NCI-H1417 treated with DMSO at 0.1 percent for 48 hours (cell line): Measurements from ENCODE around the gene GALNT10.

ENCODE experiments used
- DNase-seq: peaks from one replicate; lab custom pipeline; 2025; lab: John Stamatoyannopoulos, UW

Gene GALNT10

DNA sequence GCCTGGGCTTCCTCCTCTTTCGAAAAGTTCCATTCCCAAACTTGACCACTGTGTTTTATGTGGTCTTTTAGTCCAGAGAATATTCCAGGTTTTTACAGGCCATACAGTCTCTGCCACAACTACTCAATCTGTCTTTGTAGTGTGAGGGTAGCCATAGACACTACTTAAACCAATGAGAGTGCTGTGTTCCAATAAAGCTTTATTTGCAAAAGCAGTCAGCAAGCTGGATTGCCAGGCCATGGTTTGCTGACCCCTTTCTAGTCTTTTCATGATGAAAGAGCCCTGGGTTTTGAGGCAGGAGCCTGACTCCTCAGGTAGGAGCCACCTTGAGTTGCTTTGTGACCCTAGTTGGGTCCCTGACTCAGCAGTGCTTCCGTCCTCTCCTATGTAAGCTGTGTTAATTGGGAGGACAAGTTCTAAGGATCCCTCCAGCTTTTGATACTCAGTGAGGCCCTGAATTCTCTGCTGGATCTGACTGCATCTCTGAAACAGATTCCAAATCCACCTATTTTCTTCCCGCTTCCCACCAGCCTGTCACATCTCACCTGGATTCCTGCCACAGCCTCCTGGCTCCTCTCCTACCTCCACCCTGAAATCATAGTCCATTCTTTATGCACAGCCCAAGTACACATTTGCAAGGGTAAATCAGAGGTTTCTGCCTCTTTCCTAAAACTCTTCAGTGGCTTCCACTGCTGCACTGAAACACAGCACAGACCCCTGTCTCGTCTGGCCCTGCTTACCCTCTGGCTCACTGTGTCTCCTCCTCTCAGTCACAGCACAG lies 13.5 kb downstream of the GALNT10 start:
- no peak for DNase-seq

DNA sequence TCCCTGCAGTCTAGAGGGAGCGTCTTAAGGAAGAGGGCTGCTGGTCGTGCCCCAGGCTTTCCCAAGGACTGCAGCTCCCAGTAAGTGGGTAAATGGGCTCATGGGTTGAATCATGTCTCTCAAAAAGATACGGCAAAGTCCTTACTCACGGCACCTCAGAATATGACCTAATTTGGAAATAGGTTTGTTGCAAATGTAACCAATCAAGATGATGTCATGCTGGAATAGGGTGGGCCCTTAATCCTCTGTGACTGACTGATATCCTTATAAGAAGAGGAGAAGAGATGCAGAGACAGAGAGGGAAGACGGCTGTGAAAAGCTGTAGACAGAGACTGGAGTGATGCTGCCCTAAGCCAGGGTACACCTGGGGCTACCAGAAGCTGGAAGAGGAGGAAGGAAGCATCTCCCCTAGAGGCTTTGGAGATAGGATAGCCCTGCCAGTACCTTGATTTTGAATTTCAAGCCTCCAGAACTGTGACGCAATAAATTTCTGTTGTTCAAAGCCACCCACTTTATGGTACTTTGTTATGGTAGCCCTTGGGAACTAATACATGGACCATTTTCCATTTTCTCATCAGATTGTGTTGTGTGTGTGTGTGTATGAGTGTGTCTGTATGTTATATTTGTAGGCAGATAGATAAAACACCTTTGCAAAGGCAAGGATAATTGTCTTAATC lies 15.0 kb downstream of the GALNT10 start:
- DNase-seq, result no peak

DNA sequence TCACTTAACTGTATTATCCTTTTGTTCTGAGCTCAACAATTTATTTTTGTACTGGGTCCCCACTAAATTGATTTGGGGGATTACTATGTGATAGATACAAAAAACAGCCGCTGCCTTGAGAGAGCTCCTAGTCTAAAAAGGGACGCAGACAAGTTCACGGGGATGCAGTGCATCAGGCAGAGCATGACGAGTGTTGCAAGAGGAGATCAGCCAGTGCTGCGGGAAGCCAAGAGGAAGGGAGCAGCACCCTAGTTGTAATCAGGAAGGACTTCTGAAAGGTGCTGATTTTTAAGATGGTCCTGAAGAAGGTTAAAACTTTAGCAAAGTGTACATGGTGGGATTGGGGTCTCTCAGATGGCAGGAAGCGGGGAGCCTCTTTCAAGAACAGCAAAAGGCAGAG lies 15.8 kb downstream of the GALNT10 start:
- DNase-seq, result no peak

DNA sequence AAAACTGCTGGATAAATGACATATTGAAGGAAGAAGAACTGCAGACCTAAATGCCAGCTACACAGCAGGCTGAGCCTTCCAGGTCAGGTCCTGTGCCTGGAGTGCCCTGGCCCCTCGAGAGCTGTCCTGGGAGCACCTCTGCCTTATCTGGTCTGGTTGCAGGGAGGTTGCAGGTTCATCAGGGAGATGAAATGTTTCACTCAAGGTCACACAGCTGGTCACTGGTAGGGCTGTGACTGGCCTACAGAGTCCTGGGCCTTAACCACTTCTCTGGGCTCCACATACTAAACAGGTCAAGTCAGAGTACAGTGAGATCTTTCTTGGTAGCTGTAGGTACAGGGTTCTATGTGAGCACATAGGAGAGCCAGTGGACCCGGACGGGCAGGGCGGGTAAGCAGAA lies 16.7 kb downstream of the GALNT10 start:
- no peak for DNase-seq

DNA sequence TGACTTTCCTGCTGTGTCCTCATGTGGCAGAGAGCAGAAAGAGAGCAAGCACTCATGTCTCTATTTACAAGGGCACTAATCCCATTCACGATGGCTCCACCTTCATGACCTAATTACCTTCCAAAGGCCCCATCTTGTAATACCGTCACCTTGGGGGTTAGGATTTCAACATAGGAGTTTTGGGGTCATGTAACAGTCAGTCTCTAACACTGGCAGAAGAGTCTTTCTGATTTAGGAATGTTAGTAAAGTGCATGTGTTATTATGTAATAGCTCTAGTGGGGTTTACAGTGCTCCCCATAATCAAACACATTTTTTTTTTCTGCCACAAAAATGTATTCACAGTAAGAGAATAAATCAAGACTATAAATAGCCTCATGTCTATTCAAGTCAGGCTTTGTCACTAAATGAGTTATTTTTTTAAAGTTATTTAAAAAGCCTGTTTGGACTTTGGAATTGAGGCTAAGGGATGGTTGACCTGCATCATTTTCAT lies 19.1 kb downstream of the GALNT10 start:
- no peak for DNase-seq

DNA sequence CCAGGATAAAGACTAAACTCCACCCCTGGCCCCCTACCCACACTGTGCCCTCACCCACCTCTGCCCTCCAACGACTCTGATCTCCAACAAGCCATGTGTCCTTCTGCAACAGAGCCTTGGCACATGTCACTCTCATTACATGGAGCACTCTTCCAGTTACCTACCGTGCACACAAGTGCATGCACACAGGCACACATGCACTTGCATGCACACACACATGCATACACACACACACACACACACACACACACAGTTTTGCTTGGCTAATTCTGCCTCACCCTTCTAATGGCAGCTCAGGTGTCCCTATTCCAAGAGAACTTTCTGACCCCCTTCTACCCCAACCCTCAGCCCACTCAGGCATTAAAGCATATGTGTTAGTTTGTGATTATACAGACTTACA lies 19.6 kb downstream of the GALNT10 start:
- DNase-seq, result no peak

DNA sequence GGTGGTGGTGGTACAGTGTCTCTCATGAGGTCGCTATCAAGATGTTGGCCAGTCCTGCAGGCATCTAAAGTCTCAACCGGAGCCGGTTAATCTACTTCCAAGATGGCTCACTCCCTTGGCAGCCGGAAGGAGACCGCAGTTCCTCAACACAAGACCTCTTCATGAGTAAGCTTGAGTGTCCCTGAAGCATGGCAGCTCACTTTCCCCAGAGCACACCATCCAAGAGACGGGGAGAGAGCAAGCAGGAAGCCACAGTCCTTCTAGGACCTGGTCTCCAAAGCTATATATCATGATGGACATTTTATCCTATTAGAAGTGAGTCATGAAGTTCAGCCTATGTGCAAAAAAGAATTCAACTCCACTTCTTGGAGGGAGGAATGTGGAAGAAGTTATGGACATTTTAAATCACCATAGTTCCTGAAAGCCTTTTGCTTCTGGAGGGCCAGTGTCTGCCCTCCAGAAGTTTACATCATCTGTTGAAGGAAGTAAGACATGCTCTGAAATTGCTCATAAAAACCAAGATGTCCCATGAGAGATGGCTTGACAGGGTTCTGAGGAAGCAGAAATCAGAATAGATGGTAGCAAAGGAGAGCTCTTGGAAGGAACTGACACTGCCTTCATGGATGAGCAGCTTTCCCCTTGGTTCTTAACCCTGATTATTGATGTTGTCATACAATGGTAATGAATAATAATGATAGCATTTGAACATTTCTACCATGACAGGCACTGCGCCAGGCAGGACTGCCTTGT lies 21.3 kb downstream of the GALNT10 start:
- DNase-seq, result no peak

DNA sequence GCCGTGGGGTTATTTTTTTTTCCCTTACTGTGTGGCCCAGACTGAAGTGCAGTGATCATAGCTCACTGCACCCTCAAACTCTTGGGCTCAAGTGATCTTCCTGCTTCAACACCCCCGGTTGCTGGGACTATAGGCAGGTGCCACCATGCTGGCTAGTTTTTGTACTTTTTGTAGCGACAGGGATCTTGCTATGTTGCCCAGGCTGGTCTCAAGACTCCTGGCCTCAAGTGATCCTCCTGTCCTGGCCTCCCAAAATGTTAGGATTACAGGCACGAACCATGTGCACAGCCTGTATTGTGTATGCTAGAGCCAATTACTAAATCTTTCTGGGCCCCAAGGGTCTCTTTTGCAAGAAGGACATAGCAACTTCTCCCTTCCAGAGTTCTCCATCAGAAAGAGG lies 23.1 kb downstream of the GALNT10 start:
- no peak for DNase-seq

DNA sequence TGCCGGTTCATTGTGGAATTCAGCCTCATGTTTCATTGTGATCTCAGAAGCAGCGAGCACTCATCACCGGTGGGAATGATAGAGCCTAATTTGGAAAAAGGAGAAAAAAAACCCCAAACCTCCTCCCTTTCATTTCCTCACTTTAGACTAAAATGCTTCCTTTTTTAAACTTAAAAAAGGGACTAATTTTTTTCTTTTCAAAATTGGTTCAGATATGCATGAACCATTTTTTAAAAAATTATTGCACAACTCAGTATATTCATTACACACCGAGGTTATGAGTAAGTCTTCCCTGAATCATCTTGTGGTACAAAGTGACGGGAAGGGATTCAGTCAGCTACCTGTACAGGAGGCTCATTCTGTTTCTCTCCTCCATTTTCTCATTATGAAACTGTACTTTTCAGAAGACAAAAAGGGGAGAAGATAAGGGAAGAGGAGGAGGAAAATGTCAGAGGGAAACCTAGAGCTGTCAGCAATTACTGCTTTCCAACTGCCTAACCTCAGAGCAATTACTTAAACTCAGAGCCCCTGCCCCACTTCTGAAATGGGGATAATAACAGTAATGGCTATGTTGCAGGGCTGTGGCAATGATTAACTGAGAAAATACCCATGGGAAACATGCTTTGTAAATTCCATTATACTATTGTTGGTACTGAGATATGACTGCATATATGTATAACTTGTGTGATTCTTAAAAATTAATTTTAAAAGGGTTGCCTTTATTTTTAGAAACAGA lies 24.0 kb downstream of the GALNT10 start:
- DNase-seq, result no peak

DNA sequence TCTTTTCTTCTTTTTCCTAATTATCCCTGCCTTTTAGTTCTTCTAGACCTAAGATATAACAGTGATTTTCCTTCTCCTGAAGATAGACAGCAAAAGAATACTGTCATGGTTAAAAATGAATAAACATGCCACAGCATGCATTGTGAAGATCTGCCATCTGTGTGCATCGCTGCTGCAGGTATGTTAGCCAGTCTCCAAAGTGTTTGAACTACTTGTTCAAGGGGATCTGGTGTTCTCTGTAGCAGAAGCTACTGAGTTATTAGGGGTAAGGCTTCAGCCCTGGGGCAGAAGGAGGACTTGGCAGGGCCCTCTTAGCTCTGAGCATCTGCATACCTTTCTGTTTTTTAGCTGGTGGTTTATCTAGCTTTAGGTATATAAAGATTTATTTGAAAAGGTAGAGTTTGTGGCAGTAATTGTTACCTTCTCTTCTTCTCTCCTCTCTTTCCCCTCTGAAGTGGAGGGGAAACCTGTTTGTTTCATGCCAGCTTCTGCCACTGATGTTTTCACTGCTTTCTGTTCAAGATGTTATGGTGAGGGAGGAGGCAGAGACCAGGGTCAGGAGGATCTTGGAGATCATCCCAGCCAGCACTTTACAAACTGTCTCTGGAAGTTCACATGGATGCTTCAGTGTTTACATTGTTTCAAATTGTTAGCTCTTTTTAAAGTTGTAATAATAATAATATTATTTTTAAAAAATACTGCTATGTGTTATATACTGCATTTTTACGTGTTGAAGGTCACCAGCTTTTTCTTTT lies 25.2 kb downstream of the GALNT10 start:
- DNase-seq, result no peak

DNA sequence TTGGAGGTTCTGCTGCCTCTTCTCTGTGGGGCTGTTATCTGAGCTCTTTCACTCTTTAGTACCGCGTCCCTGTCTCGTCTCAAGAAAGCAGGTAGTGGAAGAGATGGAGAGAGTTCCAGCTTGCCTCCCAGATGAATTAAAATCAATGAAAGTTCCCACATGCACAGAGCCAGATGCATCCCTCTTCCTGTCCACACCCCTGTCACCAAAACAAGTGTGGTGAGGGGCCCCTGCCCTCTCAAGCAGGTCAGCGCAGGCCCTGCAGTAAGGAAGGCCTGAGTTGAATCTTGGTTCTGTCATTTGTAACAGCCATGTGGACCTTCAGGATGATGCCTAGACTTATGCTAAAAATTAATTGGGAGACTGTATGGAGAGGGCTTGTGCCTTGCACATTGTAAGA lies 26.9 kb downstream of the GALNT10 start:
- no peak for DNase-seq

DNA sequence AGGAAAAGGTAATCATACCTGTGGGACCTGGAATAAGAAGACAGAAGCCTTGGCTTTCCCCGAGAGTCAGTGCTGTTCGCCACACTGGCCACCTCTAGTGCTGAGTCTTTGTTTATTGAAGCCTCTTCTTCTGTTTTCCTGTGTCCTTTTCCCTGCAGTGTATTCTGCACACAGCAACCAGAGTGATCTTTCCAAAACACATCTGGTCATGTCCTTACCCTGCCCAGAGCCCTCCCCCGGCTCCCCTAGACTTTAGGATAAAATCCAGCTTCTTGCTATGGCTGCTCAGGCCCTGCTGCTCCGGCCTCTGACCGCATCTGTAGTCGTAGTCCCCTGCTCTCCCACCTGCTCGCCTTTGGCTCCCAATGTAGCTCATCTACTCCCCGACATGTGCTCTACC lies 28.3 kb downstream of the GALNT10 start:
- no peak for DNase-seq

DNA sequence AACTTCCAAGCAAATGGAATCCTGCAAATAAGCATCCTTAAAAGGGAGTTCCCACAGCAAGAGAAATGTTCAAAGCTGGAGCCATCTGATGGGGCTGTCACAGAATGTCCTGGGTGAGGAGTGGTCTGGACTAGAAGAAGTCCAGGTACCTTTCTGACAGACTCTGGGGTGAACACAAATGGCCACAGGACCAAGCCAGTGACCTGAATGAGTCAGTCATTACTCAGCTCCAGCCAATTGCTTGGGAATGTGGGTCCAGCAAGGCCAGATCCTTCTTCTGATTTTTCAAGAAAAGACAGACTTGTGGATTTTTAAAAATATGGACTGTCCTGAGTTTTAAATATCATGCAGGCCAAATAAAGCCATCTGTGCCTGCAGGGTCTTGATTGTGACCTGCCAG lies 30.1 kb downstream of the GALNT10 start:
- DNase-seq, result no peak

DNA sequence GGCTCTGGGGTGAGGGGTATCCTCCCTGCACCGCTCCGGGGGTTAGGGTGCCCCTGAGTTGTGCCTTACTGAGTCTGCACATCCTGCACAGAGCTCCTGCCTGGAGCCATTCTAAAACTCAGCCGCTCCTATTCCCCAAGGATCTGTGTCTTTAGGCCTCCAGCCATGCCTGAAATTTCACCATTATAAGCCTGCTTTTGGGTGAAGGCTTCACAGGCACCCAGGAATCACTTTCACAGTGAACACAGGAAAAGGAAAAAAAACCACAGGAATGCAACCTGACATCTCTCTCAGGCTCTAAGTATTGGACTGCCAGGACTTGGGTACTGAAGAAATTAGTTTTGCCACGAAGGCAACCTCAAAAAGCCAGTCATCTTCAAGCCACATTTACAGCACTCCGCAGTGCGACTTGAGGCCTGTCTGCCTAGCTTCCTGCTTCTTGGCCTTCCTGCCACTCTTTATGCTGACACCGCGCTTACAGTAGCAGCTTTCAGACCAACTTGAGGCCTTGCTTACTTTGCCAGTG lies 30.9 kb downstream of the GALNT10 start:
- no peak for DNase-seq

DNA sequence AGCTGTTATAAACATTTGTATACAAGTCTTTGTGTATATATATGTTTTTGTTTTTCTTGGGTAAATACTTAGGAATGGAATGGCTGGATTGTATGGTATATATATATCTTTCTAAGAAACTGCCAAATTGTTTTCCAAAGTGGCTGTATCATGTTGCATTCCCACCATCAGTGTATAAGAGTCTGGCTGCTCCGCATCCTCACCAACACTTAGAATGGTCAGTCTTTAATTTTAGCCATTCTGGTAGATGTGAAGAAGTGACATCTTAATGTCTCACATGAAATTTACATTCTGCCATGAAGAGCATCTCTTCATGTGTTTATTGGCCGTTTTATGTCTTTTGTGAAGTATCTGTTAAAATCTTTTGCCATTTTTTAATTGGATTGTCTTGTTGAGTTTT lies 31.9 kb downstream of the GALNT10 start:
- no peak for DNase-seq

DNA sequence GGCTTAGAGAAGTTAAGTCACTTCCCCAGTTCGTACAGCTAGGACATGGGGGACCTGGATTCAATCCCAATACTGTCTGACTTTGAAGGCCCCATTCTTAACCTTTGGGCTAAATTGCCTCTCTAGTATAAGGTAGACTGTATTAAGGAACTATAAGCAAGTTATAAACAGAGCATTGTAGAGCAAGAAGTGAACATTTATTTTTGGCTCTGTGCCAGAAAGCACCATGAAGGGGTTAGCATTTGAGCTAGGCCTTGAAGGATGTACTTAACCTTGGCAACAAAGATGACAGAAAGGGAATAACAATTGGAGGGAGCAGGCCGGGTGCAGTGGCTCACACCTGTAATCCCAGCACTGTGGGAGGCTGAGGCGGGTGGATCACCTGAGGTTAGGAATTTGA lies 32.8 kb downstream of the GALNT10 start:
- DNase-seq, result no peak

DNA sequence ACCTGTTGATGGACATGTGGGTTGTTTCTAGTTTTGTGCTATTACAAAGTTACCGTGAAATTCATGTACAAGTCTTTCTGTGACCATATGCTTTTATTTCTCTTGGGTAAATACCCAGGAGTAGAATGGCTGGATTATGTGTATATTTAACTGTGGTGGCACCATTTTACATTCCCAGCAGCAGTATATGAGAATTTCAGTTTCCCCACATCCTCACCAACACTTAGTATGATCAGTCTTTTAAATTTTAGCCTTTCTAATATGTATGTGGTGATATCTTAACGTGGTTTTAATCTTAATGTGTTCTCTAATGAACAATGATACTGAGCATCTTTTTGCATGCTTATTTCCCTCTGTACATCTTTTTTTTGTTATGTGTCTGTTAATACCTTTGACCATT lies 36.6 kb downstream of the GALNT10 start:
- DNase-seq, result no peak

DNA sequence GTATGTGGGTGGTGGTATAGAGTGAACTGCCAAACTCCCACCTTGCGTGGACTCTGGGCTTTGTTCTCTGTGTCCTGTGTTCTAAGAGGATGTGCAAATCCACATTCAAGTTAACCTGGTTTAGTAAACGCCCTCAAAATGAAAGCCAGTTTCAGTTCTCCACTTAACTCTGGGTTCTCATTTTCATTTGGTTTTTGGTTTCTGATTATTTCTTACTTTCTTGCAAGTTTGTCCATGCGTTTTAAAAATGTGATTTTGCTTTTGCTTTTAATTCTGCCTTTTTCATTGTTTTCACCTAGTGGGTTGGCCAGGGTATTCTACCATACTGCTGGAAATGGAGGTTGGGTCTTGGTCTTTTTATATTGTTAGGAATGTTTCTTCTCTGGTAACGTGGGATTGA lies 38.2 kb downstream of the GALNT10 start:
- no peak for DNase-seq

DNA sequence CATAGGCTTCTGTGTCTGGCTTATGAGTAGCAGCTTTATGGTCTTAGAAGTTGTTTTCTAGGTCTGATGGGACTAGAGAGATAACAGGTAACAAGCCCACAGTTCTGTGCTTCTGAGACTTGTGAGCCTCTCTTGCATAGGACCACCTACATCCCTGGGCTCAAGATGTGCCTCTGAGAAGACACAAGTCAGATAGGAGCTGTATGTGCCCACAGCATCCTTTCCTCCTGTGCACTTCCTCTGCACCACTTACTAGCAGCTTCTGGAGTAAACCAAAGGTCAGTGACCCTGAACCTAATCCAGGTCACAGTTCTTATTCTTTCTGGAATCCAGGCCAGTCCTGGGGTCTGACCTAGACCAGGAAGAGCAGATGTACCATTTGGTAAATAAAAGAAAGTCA lies 40.0 kb downstream of the GALNT10 start:
- no peak for DNase-seq

DNA sequence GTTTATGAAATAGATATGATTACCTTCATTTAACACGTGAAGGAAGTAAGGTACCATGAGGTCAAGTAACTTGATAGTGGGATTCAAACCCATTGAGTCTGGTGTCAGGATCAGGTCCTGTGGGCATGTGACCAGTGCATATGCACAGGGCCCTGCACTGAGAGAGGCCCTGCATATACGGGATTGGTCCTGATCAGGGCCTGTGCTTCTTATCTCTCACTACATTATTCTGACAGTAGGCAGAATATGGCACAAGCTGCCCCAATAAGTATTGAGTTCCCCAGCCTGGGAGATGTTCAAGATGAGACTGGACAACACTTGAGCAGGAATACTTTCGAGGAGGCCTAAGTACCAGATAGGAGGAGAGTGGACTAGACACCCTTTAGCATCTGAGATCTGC lies 44.0 kb downstream of the GALNT10 start:
- DNase-seq, result no peak

DNA sequence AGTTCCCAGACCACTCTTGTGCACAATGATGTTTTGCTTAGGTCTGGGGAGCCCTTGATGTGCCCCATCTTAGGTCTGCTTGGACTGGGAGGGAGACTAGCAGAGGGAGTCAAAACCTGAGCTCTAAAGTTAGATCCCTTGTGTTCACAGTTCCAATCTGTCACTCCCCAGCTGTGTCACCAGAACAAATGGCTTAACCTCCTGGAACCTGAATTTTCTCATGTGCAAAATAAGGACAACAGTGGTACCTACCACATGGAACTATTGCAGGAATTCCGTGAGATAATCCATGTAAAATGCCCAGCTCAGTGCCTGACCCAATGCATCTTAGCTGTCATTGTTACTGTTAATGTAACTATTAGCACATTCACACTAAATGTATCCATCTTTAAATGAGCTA lies 45.5 kb downstream of the GALNT10 start:
- no peak for DNase-seq
